Ascending aorta (tissue), 2 donors: Measurements from ENCODE around the gene WDR72. TPM values are rescaled to one million over a fixed set of nuclear protein-coding genes. Genes with fewer than 3 reads are reported as not detected.

ENCODE experiments used
- DNase-seq, 2 donors: peaks; one replicate each; pipeline ENCODE4 v3.0.0-alpha.2; 2019; ENCODE audit warnings: low spot score in 2 of 2
- H3K27ac ChIP-seq, 2 donors: fragments of 200-600 bp; sonication (generic); one replicate each; pipeline ENCODE4 v1.5.1; 2016 to 2017; ENCODE audit warnings: mild to moderate bottlenecking in 1 of 2
- H3K27me3 ChIP-seq: fragments of 200-600 bp; sonication (generic); one replicate; pipeline ENCODE4 v1.5.1; 2017
- H3K36me3 ChIP-seq, 2 donors: fragments of 200-600 bp; sonication (generic); one replicate each; pipeline ENCODE4 v1.5.1; 2016
- H3K4me1 ChIP-seq, 2 donors: fragments of 200-600 bp; sonication (generic); one replicate each; pipeline ENCODE4 v1.5.1; 2016 to 2017; ENCODE audit warnings: mild to moderate bottlenecking in 1 of 2
- H3K4me3 ChIP-seq, 2 donors: fragments of 200-600 bp; sonication (generic); one replicate each; pipeline ENCODE4 v1.5.1; 2016 to 2017; ENCODE audit warnings: mild to moderate bottlenecking in 1 of 2
- H3K9me3 ChIP-seq, 2 donors: fragments of 200-600 bp; sonication (generic); one replicate each; pipeline ENCODE4 v1.5.1; 2016
- CTCF ChIP-seq, 3 experiments: fragments of 200-600 bp in 2 of 3; fragments of 450-650 bp in 1 of 3; sonication (generic) in 2 of 3; IDR thresholded peaks; one replicate each; pipeline ENCODE4 v1.5.1; 2016 to 2019; ENCODE audit warnings: antibody characterized with exemption in 3 of 3, mild to moderate bottlenecking in 1 of 3, moderate library complexity in 1 of 3
- intact Hi-C: fragments of 100-400 bp; cut with DNase I; formaldehyde crosslinking; loops from one replicate; pipeline ENCODE4 v1.15.1; 2023
- total RNA-seq: library from RNA; depleted of rRNA; stranded (reverse); fragments of >200 nt; gene quantifications from one replicate; pipeline ENCODE4 v1.1.0, GENCODE V29; 2016

The WDR72 gene
- total RNA-seq, 1 donor from 2014 or later, result not detected

DNA sequence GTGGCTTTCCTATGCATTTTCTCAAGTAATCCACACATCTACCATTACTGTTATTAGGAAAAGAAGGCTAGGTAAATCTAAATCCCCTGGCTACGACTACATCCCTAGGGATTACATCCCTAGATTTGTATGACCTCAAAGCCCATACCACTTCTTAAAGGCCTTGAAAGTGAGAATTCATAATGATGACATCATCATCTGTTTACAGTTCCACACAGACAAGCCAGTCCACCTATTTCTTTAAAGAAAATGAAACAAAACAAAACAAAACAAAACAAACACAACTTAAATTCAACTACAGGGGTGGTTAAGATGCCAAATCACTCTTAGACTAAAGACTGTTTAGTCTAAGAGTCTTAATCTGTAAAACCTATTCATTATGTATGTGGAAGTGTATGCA is 5.7 kb downstream of the WDR72 start:
- H3K27ac ChIP-seq, result no peak overlapping the region
- no peaks in the 10 kb centered on the region for H3K4me1 ChIP-seq
- no peaks in the 10 kb centered on the region for H3K27me3 ChIP-seq
- intact Hi-C loops, result no loop called here
- no peaks in the 10 kb centered on the region for H3K9me3 ChIP-seq
- no peaks in the 10 kb centered on the region for H3K36me3 ChIP-seq
- no peak overlapping the region for H3K4me3 ChIP-seq
- DNase-seq, result no peak
- no peak for TF ChIP-seq CTCF (IDR thresholded peaks at IDR 0.05)

- no peak overlapping the region for H3K4me3 ChIP-seq
- H3K27me3 ChIP-seq, result no peaks in the 10 kb centered on the region
- intact Hi-C loops, result no loop called here
- H3K4me1 ChIP-seq, result no peaks in the 10 kb centered on the region
- H3K9me3 ChIP-seq, result no peaks in the 10 kb centered on the region
- no peak for DNase-seq
- TF ChIP-seq CTCF (IDR thresholded peaks at IDR 0.05), result no peak
- H3K27ac ChIP-seq, result no peak overlapping the region
- H3K36me3 ChIP-seq, result no peaks in the 10 kb centered on the region
Observed at GRCh38 chr15:53752406-53752805, 7.1 kb downstream of the WDR72 start.

DNA sequence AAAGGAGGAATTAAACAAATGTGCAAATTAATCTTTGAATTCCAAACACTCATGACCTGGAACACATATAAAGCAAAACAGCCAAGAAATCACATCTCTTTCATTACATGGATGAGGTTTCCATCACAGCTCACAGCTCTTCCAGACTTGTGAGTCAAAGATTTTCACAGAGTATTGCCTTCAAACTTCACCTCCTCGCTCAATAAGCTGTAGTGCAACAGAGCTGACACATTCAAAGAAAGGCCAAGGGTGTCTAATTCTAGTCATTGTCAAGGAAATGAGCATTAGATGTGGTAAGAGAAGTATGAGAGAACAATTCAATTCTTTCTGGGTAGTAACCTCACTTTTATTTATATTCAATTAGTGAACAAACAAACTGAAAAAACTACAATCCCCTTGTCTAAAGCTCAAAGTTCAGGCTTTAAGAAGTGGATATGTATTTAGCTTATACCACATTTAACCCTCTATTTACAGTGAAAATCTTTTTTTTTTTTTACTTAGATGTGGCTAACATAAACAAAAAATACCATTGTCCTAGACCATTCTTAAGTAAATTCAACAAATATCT is 11.9 kb downstream of the WDR72 start:
- DNase-seq, result no peak
- Histone ChIP-seq H3K36me3 (no peaks in the 10 kb centered on the region), H3K4me3 (no peak overlapping the region), H3K9me3 (no peaks in the 10 kb centered on the region), H3K27ac (no peak overlapping the region), H3K4me1 (no peaks in the 10 kb centered on the region), H3K27me3 (no peaks in the 10 kb centered on the region)
- no peak for TF ChIP-seq CTCF (IDR thresholded peaks at IDR 0.05)
- intact Hi-C loops, result no loop called here

DNA sequence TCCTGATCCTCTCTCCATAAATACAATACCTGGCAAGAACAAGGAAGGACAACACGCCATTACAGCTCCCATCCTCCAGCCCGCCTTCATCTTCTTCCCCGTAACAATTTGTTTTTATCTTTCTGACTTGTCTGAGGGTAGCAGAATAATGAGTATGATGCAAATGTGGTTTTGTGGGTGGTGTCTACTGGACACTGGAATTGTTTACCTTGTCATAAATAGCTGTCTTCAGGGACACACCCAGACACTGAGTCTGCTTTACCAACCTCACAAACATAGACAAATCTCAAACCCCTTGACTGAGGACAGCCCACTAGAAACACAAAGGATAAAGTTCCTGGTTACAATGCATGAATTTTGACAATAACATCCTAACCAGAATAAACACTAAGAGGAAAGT is 13.4 kb downstream of the WDR72 start:
- Histone ChIP-seq H3K27ac (no peak overlapping the region), H3K36me3 (no peaks in the 10 kb centered on the region), H3K4me3 (no peak overlapping the region), H3K27me3 (no peaks in the 10 kb centered on the region), H3K9me3 (no peaks in the 10 kb centered on the region), H3K4me1 (no peaks in the 10 kb centered on the region)
- DNase-seq, result no peak
- no peak for TF ChIP-seq CTCF (IDR thresholded peaks at IDR 0.05)
- intact Hi-C loops, result no loop called here

GRCh38 chr15:53739651-53740050 is 19.8 kb downstream of the WDR72 start:
- no peak for TF ChIP-seq CTCF (IDR thresholded peaks at IDR 0.05)
- intact Hi-C loops, result no loop called here

DNA sequence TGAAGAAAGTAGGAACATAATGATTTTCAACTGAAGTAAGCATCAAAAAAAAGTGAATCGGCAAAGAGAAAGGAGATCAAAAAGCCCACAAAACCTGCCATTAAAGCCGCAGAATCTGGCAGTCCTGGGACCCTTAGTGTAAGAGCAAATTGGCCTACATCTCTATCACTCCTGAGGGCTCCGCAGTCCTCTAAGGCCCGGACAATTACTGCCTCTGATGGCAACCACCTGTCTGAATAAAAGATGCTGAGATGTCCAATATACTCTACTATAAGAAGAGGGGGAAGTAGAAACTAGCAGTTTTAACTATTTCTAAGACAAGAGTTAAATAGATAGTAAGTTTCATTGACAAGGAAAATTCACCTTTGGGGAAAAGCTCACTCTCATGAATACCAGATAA is 20.3 kb downstream of the WDR72 start:
- Histone ChIP-seq H3K9me3 (no peaks in the 10 kb centered on the region), H3K4me1 (no peaks in the 10 kb centered on the region), H3K27ac (no peak overlapping the region), H3K4me3 (no peak overlapping the region), H3K36me3 (no peaks in the 10 kb centered on the region), H3K27me3 (no peaks in the 10 kb centered on the region)
- DNase-seq, result no peak
- TF ChIP-seq CTCF (IDR thresholded peaks at IDR 0.05), result no peak
- intact Hi-C loops, result no loop called here

More at GRCh38 chr15:53739651-53740050, 19.8 kb downstream of the WDR72 start:
- Histone ChIP-seq H3K4me3 (no peak overlapping the region), H3K9me3 (no peaks in the 10 kb centered on the region), H3K27me3 (no peaks in the 10 kb centered on the region), H3K36me3 (no peaks in the 10 kb centered on the region), H3K27ac (no peak overlapping the region), H3K4me1 (no peaks in the 10 kb centered on the region)
- DNase-seq, result no peak
